Measurements from ENCODE around the gene AMBRA1.

The AMBRA1 gene

DNA sequence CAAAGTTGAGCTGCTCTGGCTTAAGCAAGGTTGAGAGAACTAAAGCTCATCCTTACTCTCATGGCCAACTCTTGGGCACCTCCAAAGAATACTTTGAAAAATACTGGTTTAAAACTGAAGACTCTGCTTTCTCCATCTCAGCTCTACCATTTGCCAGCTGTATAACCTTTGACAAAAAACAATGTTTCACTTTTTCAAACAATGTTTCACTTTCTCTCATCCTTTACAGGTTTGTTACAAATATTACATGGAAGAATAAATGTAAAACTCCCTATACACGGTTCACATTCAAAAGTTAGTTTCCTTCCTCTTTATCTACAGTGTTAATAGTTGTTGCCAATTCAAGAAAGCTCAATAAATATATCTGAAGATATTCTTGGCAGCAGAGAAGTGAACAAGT lies 19.2 kb downstream of the AMBRA1 start:
- DNase-seq: no peak

DNA sequence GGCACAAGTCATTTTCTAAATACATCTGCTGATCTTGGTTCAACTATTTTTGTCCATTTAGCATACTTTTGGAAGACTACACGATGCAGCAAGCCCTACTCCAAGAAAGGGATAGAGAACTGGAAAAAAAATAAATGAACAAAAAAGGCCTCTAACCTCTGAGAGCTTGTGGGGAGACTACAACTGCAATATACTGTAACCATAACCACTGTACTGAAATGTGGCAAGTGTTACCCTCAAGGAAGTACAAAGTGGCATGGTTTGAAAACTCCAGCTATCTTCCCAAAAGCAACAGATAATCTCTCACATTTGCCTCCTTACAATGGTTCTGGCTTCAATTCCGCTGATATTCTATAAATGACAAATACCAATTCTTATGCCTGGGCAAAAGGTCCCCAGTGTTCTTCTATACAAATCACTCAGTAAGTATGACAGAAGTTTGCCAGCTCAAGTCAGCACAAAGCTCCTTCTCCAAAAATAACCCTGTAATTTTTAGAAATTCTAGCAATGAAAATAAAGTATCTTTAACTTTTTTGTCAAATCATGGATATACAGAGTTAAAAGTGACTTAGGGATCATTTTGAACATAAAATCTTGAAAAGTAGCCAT lies 22.9 kb downstream of the AMBRA1 start:
- DNase-seq: no peak

DNA sequence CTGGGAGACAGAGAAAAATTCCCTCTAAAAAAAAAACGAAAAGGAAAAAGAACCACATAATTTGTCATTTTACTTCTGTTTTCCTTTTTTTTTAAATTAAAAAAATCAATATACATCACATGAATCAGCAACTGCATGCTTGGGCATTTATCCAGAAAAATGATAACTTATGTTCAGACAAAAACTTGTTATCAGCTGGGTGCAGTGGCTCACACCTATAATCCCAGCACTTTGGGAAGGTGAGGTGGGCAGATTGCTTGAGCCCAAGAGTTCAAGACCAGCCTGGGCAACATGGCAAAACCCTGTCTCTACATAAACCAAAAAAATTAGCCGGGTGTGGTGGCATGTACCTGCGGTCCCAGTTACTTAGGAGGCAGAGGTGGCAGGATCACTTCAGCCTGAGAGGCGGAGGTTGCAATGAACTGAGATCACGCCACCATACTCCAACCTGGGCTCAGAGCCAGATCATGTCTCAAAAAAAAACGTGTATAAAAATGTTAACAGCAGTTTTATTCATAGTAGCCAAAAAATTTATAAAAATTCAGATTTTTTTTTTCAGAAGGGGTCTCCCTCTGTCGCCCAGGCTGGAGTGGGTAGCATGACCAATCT lies 28.5 kb downstream of the AMBRA1 start:
- no peak for DNase-seq

DNA sequence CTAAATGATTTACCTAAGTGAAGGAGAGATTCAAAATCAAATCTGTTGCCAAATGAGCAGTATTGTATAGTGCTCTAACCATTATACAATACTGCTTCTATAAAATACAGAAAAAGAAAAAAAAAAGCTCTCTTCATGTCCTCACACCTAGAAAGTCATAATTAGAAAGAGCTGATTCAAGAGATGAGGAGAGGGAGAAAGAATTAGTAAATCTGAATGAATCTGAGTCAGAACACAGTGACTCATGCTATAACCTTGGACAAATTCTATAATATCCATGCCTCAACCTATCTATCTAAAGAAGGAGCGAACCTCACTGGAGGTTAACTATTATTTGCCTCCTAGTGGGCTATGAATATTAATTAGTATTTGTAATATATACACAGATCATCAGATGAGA lies 29.4 kb downstream of the AMBRA1 start:
- no peak for DNase-seq

DNA sequence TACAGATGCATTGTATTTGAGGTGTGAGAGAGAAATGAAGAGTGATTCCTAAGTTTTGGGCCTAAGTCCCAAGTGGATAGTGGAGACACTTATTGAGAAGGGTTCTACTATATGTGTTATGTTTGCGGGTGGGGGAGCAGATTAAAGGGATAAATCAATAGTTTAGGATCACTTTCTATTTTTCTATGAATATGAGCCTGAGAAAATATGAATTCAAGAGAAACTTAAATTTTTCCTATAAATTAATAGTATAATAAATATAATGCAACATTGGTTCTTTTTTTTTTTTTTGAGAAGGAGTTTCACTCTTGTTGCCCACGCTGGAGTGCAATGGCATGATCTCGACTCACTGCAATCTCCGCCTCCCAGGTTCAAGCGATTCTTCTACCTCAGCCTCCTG lies 31.3 kb downstream of the AMBRA1 start:
- no peak for DNase-seq

DNA sequence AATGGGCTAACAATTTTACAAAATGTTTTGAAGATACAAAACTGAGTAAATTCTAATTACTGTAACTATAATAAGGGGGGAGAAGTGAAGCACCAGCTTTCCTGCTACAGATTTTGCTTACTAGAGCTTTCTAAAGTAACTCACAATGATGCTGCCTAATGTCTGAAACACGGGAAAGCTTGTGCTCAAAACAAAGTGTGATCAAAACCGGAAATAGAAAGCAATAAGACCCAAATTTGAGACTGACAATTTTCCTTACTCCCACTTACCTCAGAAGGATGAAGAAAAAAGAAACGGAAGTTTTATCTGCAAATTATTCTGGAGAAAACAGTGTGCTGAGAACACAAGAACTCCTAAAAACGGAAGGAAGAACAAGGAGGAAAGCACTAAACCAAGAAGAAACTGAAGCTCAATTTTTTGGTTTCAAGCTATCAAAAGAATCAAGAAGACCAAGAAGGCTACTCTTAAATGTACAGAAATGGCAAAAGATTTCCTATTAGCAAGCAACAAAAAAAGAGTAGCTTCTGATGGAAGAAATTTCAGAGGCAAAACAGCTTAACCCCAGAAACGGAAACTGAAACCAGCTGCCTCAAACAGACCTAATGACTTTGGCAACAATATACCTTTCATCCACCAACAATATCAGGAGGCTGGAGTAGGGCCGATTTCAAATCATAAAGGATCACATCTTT lies 33.4 kb downstream of the AMBRA1 start:
- peak; percentile 56 for DNase-seq

DNA sequence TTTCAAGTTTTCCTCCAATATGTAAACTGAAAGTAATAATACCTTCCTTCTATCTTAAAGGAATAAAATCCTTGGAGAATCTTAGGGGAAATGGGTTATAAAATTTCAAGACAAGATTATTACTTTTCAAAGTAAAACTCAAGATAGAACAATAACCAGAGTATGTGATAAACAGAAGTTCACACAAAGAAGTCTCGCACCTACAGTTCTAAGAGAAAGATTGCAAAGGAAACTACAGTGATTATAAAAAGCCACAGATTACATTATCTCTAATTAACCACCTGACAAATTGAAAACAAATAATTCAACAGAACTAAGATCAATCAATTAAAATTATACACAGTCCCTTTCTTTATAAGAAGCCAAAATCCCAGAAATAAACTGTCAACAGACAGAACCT lies 34.0 kb downstream of the AMBRA1 start:
- peak; percentile 23 for DNase-seq

DNA sequence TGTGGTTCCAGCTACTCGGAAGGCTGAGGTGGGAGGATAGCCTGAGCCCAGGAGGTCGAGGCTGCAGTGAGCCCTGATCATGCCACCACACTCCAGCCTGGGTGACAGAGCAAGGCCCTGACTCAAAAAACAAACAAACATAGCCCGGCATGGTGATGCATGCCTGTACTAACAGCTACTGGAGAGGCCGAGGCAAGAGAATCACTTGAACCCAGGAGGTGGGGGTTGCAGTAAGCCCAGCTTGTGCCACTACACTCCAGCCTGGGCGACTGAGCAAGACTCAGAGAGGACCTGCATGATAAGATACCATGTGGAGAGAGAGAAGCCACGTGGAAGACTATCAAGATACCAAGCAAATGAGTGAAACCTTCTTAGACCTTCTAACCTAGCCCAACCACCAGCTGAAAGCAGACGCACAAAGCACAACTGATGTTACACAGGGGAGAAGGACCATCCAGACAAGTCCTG lies 36.1 kb downstream of the AMBRA1 start:
- DNase-seq: no peak

DNA sequence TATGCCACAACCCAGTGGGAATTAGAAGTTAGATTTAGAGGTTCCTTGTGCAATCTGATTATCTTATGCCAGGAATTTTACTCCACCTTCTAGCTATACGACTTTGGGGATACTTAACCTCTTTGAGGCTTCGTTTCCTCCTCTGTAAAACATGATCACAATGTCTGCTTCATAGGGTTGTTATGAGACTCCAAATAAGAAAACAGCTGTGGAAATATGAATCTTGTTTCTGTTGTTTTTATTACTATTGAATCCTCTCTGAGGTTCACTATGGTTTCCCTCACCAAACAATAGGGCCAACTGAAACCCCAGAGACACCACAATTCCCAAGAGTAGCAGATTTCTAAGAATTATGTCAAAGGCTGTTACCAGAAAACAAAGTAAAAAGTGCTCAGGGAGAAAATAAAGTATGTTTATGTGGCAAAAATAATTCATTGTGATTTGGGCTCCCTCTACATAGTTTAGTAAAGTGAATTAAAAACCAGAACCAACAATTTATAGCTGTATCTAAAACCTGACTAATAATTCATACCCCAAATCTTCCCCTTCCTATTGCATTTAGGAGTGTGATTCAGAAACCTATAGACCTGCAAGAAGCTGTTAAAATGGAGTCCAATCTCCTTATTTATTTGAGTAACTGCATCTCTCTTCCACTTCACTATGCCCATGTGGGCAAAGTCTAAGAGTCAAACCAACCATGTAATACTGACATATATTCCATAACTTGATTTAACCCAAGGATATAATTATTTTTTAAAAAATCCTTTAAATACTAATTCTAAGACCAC lies 38.4 kb downstream of the AMBRA1 start:
- no peak for DNase-seq

DNA sequence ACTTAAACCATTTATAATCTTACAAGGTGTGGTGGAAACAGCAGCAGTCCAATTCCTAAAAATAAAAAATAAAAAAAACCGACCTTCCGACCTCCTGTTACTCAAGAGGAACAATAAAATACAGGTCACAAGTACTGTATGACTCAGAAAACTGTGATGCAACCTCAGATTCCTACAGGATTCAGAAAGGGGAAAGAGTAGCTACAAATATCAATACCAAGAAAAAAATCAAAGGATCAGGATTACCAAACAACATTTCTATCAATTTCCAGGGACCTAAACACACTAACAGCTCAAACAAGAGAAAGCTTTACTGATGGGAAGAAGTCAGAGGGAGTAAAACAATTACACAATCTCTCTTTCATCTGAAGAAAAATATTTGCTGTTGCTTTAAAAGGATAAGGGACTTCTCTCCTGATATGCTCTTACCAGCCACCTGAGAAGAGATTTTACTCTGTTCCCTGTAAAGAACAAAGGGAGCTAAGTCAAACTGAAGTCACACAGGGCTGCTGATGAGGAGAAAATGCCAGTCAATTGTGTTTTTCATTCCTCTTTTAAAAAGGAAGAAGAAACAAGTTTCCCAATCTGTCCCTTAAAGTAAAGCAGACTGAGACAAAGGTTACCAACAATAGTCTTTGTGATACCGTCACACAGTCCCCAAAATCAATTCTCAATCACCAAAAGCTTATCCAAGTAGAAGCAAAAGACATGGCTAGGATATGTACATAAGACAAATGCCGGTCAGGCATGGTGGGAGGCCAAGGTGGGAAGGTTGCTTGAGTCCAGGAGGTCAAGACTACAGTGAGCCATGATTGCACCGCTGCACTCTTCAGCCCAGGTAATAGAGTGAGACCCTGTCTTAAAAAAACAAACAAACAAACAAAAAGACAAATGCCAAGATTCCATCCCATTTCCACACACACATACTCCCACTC lies 39.3 kb downstream of the AMBRA1 start:
- no peak for DNase-seq

DNA sequence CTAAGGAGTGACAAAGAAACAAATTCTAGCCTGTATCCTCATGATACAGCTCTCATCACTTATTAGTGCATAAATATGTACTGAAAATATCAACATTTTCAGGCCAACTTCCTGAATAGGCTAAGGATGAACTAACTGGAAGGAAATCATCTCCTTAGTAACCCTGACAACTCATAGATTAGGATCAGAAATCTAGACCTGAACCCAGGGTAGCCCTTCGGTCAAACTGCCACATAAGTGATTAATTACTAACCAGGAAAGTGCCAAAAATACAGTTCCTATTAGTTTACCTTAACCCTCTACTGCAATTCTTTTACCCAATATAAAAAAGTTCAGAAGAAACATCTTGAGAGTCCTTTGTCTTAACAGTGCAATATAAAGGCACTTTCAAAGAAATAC lies 40.0 kb downstream of the AMBRA1 start:
- DNase-seq: no peak

DNA sequence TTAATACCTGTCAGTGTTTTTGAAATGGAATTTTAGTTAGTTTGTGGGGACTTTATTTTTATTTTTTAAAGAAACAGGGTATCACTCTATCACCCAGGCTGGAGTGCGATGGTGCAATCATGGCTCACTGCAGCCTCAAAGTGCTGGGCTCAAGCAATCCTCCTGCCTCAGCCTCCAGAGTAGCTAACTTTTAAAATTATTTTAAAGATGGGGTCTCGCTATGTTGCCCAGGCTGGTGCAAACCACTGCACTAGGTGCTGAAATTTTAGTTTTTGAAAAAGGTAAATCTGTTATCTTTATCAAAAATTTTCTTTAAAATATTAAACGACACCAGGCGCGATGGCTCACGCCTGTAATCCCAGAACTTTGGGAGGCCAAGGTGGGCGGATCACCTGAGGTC lies 42.6 kb downstream of the AMBRA1 start:
- no peak for DNase-seq

DNA sequence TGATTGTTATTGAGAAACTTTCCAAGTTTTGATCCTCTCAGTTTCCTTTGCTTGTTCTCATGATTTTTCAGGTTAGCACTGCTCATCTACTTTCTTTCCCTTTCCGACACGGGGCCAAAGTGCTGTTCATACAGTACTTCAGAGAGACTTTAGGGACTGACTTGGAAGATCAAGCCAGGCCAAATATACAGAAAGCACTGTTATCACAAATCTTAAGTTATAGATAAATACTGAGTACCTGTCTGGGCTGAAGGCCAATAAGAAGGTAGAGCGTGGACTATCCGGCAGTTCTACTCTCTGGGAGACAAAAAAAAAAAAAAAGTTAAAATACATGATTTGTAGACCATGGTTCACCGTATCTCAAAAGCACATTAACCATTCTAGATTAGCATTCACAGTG lies 46.2 kb downstream of the AMBRA1 start:
- no peak for DNase-seq

DNA sequence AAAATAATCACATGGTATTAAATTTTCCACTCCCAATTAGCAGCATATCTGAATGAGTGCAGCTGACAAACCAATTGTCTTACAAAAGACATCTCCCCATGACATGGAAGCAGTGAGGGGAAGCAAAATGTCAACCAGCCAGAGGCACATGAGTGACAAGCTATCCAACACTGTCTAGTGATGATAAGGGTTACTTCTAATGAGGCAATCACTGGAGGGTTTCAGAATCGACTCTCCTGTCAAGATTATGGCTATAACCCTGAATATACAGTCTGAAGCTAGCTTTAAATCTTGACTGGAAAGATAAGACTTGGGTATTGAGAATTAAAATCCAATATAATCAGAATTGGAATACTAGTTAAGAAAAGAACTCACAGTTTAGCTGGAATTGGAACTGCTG lies 50.3 kb downstream of the AMBRA1 start:
- DNase-seq: no peak

DNA sequence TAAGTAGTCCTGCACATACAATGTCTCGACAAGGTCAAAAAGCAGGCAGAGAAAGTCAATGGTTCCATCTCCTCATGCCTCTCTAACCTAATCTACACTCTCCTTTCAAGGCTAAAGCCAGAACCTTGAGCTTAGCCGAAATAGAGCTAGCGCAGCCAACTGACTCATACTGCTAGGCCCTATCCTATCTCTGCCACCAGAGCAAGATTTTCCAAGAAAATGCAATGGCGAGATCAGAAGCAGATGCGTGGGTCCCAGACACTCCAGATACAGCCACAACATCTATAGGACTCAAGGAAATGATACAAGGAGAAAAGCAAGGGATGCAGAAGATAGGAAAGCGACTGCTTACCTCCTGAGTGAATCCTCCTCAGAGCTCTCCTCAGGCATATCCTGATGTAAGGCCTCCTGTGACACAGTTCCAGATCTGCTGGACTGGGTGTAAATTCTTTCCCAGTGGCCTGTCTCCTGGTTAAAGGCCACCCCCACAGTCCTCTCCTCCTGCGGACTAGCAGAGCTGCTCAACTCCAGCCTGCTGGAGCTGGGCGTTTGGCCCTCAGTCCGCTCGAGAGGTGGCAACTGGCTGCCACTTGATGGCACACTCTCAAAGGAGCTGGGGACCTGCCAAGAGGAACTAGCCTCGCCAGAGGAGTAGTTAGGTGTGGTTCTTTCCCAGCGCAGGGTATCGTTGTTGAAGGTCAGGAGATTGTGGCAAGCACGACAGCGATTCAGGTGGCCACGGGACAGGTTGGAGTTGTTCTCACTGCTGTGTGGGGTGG lies 52.0 kb downstream of the AMBRA1 start:
- no peak for DNase-seq

DNA sequence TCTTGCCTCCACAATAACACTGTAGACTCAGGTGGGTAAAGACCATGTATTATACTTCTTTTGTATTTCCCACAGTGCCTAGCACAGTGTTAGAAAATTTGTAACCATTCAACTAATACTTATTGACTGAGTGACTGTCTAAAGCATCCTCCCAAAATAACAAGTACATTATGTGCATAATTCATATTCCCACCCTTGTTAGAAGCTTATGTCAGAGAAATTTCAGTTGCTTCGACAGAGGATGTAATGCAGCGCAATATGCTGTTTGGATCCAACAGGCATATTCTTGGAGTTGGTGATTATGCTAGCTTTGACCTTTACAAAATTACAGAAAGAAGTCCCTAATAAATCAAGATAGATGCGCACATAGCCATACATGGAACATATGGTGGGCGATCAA lies 53.0 kb downstream of the AMBRA1 start:
- no peak for DNase-seq

DNA sequence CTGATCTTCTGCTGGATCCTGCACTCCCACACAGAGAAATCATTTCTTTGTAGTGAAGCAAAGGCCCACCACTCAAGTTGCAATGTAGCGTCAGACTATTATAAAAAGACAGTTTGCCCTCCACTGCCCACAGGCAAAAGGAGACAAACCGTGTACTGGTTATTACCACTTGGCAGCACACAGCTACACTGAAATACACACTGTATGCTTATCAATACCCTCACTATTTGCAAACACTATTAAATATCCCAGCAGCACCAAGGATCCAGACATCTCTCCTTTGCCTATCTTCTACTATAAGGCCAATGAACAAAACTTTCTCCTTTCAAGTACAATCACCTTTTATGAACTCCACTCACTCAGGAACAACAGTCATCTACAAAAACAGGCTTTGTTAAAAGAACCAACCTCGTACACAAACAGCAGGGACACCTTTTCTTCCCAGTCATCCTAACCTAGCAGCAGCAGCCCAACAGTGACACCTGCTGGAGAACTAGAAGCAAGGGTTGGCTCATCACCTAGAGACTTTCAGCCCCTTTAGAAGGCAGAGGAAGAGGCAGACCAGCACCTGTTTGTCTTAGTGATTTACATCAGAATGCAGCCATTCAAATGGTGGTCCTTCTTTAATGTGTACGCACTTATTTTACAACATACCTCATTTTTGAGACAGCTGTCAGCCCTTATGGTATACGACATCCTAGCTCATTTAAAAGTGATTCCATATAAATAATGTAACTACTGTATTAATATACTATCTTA lies 56.1 kb downstream of the AMBRA1 start:
- DNase-seq: peak; percentile 77

DNA sequence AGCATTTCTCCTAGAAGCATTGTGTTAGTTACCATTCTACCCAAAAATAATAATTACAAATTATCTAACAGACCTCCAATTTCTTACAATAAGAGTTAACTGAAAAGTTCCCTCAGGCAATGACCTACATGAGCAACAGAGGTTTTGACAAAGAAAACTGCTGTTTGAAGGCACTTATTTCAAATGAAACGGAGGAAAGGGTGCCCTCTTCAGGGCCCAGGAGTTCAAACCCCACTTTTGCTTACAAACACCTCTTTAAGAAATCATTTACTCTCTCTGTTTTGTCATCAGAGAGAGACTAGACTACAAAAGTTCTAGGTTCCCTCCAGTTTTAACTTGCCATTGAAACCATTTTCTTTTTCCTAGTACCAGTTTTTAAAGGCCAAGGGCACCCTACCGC lies 56.7 kb downstream of the AMBRA1 start:
- DNase-seq: no peak

DNA sequence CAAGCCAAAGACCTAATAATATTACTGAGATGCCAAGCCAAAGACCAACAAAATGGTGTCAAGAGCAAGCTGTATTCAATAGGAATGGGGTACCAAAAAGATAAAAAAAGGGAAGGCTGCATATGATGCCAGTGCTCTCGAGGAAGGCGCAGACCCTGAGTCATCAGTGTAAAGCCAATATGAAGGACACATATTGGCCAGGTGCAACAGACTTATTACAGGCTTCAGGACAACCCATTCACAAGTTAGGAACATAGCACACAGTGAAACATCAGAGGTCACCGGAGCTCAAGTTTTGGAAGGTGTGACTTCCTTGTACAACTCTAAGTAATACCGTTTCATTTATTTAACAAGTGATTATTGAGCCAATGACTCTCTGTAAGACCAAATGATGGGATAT lies 58.1 kb downstream of the AMBRA1 start:
- no peak for DNase-seq

DNA sequence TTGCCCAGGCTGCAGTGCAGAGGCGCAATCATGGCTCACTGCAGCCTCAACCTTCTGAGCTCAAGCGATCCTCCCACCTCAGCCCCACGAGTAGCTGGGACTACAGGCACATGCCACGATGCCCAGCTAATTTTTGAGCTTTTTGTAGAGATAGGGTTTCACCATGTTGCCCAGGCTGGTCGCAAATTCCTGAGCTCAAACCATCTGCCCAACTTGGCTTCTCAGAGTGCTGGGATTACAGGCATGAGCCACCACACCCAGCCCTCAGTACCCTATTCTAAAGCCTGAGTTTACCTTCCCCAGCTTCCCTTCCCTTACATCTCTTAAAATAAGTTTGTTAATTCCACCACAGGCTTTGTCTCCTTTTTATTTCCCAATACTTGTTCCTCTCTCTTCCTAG lies 59.1 kb downstream of the AMBRA1 start:
- no peak for DNase-seq

All from CD4-positive, alpha-beta T cell treated with Interleukin-17A for 1 hour (primary cell).